DOHH2 (cell line): ENCODE results near the gene PRKAR1B.
"Not testable (repeated sequence)": the region's sequence is repeated elsewhere in the genome, so short reads cannot be mapped to it uniquely, and the experiment has no call there.

Experiments
- CTCF ChIP-seq: fragments of 200-600 bp; sonication (generic); IDR thresholded peaks from one replicate; pipeline ENCODE4 v1.5.1; 2014; ENCODE audit warnings: antibody characterized with exemption, mild to moderate bottlenecking, low read depth, low read length; ENCODE audit not compliant: poor library complexity, severe bottlenecking
- EZH2phosphoT487 ChIP-seq: fragments of 200-600 bp; sonication (generic); IDR thresholded peaks from 2 replicates; pipeline ENCODE4 v1.6.1; 2017; ENCODE audit warnings: borderline replicate concordance, mild to moderate bottlenecking, antibody characterized with exemption, low read length, moderate library complexity, mixed read lengths

- TF ChIP-seq CTCF, EZH2phosphoT487: not testable (repeated sequence)
Observed at GRCh38 chr7:552151-552867, 174.8 kb downstream of the PRKAR1B start.
